Omental fat pad (tissue), 4 donors: ENCODE data around the gene TTC9C. TPM values are rescaled to one million over a fixed set of nuclear protein-coding genes. Genes with fewer than 3 reads are reported as not detected.
"Not testable (repeated sequence)": the region's sequence is repeated elsewhere in the genome, so short reads cannot be mapped to it uniquely, and the experiment has no call there.

Experiments used
- ATAC-seq: fragments of 150-250 bp; one replicate; pipeline ENCODE4 v1.9.1; 2016; ENCODE audit warnings: mild to moderate bottlenecking, moderate library complexity; ENCODE audit not compliant: low FRiP score
- DNase-seq: peaks from one replicate; pipeline ENCODE4 v3.0.0-alpha.2; 2019; ENCODE audit warnings: low spot score
- CTCF ChIP-seq, 3 donors: fragments of 450-650 bp; IDR thresholded peaks; one replicate each; pipeline ENCODE4 v1.5.1; 2016 to 2017; ENCODE audit warnings: antibody characterized with exemption in 3 of 3, mild to moderate bottlenecking in 3 of 3, moderate library complexity in 2 of 3
- total RNA-seq, 4 donors: library from RNA; depleted of rRNA; stranded (reverse); fragments of >200 nt; gene quantifications; one replicate each; pipeline ENCODE4 v1.1.0, GENCODE V29; 2016

Gene TTC9C
- total RNA-seq, 4 donors from 2014 or later = 13.8 to 24.4 (median 19.0) TPM

GRCh38 chr11:62689421-62690183 is 38.7 kb upstream of the TTC9C start, which contains the start of gene LRRN4CL:
LRRN4CL (minus strand) TSS chr11:62689530; CDS start chr11:62688508, 1,022 bp downstream.
- no peak for TF ChIP-seq CTCF (IDR thresholded peaks at IDR 0.05)
- ATAC-seq (peak; percentile 87), DNase-seq (peak; percentile 59)

- not testable (repeated sequence) for ATAC-seq, DNase-seq
Measured at GRCh38 chr11:62693624-62694023, 34.7 kb upstream of the TTC9C start.

GRCh38 chr11:62694455-62695167 is 33.7 kb upstream of the TTC9C start:
- DNase-seq = peak; percentile 74
- ATAC-seq = peak; percentile 90
- TF ChIP-seq CTCF (IDR thresholded peaks at IDR 0.05) = peak in 1 of 3 donors; percentile 52

GRCh38 chr11:62702246-62702645 is 26.0 kb upstream of the TTC9C start:
- DNase-seq (no peak), ATAC-seq (no peak)
- TF ChIP-seq CTCF (IDR thresholded peaks at IDR 0.05) = no peak

GRCh38 chr11:62703921-62704320 is 24.4 kb upstream of the TTC9C start:
- not testable (repeated sequence) for ATAC-seq, DNase-seq

GRCh38 chr11:62705413-62705812 is 22.9 kb upstream of the TTC9C start:
- ATAC-seq (no peak), DNase-seq (no peak)
- TF ChIP-seq CTCF (IDR thresholded peaks at IDR 0.05) = no peak

- peak; percentile 91 for ATAC-seq
- TF ChIP-seq CTCF (IDR thresholded peaks at IDR 0.05) = no peak
Measured at GRCh38 chr11:62705880-62706849, 22.1 kb upstream of the TTC9C start.

More at GRCh38 chr11:62705880-62706849, 22.1 kb upstream of the TTC9C start:
- DNase-seq = peak; percentile 93
